WERI-Rb-1 (cell line): ENCODE measurements around the gene USPL1.
"Not testable (repeated sequence)": the region's sequence is repeated elsewhere in the genome, so short reads cannot be mapped to it uniquely, and the experiment has no call there.

Source experiments
- DNase-seq: peaks from one replicate; pipeline ENCODE4 v3.0.0-alpha.2; 2020
- H3K27ac ChIP-seq: fragments of 250-450 bp; sonication (Bioruptor Pico); 2 replicates; pipeline ENCODE4 v1.5.1; 2020; ENCODE audit warnings: mild to moderate bottlenecking, moderate library complexity
- H3K27me3 ChIP-seq: fragments of 250-450 bp; sonication (Bioruptor Pico); 2 replicates; pipeline ENCODE4 v1.5.1; 2021; ENCODE audit warnings: mild to moderate bottlenecking, low read depth, moderate library complexity; ENCODE audit not compliant: insufficient read depth, severe bottlenecking
- H3K36me3 ChIP-seq: fragments of 250-450 bp; sonication (Bioruptor Pico); 2 replicates; pipeline ENCODE4 v1.5.1; 2020; ENCODE audit warnings: mild to moderate bottlenecking, moderate library complexity
- H3K4me3 ChIP-seq: 2 replicates; pipeline ENCODE4 v1.5.1; 2011; ENCODE audit warnings: low read depth, mild to moderate bottlenecking, control low read depth, low read length
- H3K9me3 ChIP-seq: fragments of 250-450 bp; sonication (Bioruptor Pico); 2 replicates; pipeline ENCODE4 v1.5.1; 2021; ENCODE audit warnings: mild to moderate bottlenecking, moderate library complexity; ENCODE audit not compliant: severe bottlenecking
- TF ChIP-seq, protein P1 (sequence below): IDR thresholded peaks from 2 replicates; pipeline ENCODE4 v1.5.1; 2011; ENCODE audit warnings: low read depth, mild to moderate bottlenecking, control low read depth, inconsistent platforms, low read length

USPL1 gene

DNA sequence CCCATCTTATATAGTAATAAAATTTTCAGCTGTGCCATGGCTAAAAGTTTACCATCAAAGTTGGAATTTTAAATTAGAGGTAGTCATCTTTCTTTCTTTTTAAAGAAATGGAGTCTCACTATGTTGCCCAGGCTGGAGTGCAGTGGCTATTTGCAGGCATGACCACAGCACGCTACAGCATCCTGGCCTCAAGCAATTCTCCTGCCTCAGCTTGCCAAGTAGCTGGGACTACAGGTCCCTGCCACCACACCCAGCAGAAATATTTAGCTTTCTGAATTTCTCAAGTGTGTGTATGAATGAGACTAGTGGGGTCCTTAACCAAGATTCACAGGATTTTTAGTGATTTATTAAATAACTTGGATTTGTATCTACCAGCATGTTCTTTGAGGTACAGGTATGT, 30.5 kb upstream of the USPL1 start:
- no peaks in the 10 kb centered on the region for H3K27me3 ChIP-seq
- TF ChIP-seq, protein P1, sequence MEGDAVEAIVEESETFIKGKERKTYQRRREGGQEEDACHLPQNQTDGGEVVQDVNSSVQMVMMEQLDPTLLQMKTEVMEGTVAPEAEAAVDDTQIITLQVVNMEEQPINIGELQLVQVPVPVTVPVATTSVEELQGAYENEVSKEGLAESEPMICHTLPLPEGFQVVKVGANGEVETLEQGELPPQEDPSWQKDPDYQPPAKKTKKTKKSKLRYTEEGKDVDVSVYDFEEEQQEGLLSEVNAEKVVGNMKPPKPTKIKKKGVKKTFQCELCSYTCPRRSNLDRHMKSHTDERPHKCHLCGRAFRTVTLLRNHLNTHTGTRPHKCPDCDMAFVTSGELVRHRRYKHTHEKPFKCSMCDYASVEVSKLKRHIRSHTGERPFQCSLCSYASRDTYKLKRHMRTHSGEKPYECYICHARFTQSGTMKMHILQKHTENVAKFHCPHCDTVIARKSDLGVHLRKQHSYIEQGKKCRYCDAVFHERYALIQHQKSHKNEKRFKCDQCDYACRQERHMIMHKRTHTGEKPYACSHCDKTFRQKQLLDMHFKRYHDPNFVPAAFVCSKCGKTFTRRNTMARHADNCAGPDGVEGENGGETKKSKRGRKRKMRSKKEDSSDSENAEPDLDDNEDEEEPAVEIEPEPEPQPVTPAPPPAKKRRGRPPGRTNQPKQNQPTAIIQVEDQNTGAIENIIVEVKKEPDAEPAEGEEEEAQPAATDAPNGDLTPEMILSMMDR: no peak
- H3K27ac ChIP-seq: no peak overlapping the region
- no peaks in the 10 kb centered on the region for H3K9me3 ChIP-seq
- H3K4me3 ChIP-seq: no peak overlapping the region
- DNase-seq: no peak
- no peaks in the 10 kb centered on the region for H3K36me3 ChIP-seq

DNA sequence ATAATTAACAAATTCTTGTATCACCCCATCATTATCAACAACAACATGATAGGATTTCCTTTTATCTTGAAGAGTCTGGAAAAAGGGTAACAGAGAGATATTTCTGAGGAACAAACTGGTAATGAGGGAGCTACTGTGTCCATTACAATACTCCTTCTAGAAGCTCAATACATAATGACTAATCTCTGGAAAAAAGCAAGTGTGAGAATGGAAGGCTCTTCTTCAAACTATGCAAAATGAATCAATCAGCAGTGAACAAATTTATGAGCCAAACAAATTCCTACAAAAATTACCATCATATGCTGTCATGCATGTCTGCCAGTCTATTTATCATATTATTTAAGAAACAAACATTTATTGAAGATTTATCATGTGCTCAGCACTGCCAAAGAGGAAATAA, 30.0 kb upstream of the USPL1 start:
- DNase-seq: no peak
- no peaks in the 10 kb centered on the region for H3K36me3 ChIP-seq
- H3K4me3 ChIP-seq: no peak overlapping the region
- H3K9me3 ChIP-seq: no peaks in the 10 kb centered on the region
- TF ChIP-seq, protein P1: no peak
- no peaks in the 10 kb centered on the region for H3K27me3 ChIP-seq
- H3K27ac ChIP-seq: no peak overlapping the region

DNA sequence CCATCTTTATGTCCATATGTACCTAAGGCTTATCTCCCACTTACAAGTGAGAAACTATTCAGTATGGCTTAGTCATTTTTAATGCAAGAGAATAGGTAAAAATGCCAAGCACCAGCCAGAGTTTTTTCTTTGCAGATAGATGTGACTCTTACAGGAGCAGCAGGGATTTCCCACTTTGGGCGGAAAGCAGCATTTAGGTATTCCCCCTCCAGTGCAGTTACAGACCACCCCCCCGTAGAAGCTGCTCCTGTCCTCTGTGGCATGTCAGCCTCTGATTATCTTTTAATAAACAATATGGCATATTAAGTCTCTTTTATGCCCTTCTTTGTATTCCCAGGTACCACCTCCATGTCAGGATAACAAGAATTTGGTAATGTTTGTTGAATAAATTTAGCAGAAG, 24.7 kb upstream of the USPL1 start:
- H3K27ac ChIP-seq: no peak overlapping the region
- no peaks in the 10 kb centered on the region for H3K36me3 ChIP-seq
- no peaks in the 10 kb centered on the region for H3K9me3 ChIP-seq
- H3K4me3 ChIP-seq: no peak overlapping the region
- no peaks in the 10 kb centered on the region for H3K27me3 ChIP-seq
- TF ChIP-seq, protein P1: no peak
- DNase-seq: no peak

DNA sequence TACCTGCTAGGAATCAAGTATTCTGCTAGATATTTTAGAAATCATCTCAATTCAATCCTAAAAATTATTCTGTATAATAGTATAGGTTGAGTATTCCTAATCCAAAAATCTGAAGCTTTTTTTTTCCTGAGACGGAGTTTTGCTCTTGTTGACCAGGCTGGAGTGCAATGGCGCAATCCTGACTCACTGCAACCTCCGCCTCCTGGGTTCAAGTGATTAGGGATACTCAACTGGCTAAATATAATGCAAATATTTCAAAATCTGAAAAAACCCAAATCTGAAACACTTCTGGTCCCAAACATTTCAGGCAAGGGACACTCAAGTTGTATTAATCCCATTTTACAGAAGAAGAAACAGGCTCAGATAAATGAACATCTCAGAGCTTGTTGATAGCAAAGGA, 17.2 kb upstream of the USPL1 start:
- Histone ChIP-seq H3K36me3 (no peaks in the 10 kb centered on the region), H3K27ac (no peak overlapping the region), H3K4me3 (no peak overlapping the region), H3K9me3 (no peaks in the 10 kb centered on the region), H3K27me3 (no peaks in the 10 kb centered on the region)
- TF ChIP-seq, protein P1: no peak
- DNase-seq: no peak

- DNase-seq: no peak
- Histone ChIP-seq H3K9me3 (no peaks in the 10 kb centered on the region), H3K27ac (no peak overlapping the region), H3K36me3 (no peaks in the 10 kb centered on the region), H3K27me3 (no peaks in the 10 kb centered on the region), H3K4me3 (no peak overlapping the region)
- TF ChIP-seq, protein P1: no peak
These were observed 15.9 kb upstream of the USPL1 start for GRCh38 chr13:30601836-30602235.

DNA sequence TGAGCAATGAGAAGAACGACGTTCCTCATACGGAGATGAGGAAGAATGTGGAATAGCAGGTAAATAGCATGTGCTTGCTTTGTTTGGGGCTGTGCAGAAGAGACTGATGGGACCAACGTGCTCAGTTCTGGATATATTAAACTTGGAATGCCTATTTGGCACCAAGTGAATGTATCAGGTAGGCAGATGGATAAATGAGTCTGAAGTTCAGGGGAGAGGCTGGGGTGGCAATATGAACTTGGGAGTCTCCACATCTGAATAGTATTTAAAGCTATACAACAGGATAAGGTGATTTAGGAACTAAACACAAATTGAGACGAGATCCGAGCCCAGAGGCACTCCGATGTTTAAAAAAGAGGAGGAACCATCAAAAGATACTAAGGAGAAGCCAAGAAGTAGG, 12.7 kb upstream of the USPL1 start:
- Histone ChIP-seq H3K27me3 (no peaks in the 10 kb centered on the region), H3K9me3 (no peaks in the 10 kb centered on the region), H3K27ac (no peak overlapping the region), H3K4me3 (no peak overlapping the region), H3K36me3 (no peaks in the 10 kb centered on the region)
- TF ChIP-seq, protein P1: no peak
- no peak for DNase-seq

DNA sequence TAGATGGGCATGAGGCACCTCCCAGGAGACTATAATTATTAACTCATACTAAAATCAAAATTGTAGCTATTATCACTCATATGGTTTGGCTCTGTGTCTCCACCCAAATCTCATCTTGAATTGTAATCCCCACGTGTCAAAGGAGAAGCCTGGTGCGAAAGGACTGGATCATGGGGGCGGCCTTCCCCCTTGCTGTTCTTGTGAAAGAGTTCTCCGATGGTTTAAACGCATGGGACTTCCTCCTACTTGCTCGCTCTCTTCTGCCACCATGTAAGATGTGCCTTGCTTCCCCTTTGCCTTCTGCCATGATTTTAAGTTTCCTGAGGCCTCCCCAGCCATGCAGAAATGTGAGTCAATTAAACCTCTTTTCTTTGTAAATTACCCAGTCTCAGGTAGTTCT, 10.5 kb upstream of the USPL1 start:
- H3K9me3 ChIP-seq, H3K4me3 ChIP-seq, H3K27ac ChIP-seq, H3K36me3 ChIP-seq, DNase-seq, H3K27me3 ChIP-seq: not testable (repeated sequence)
